Measurements from ENCODE around the gene ISM2. TPM values are rescaled to one million over a fixed set of nuclear protein-coding genes. Genes with fewer than 3 reads are reported as not detected.
A peak's percentile ranks its signal among the peaks of the same experiment; 100 is the strongest.

Gene ISM2
- total RNA-seq, 1 donor from 2014 or later, result not detected

GRCh38 chr14:77455966-77456640 is 42.5 kb downstream of the ISM2 start:
- intact Hi-C loops (cut with DNase I), result loop anchor here (2.0 to 5.0 kb wide), 5 partner anchors 96 to 644 kb away; partner anchors contain the start of genes ADCK1, ANGEL1, CIPC and SPTLC2
- H3K9me3 ChIP-seq, result no peaks in the 10 kb centered on the region
- DNase-seq (ENCODE audit: low spot score in 2 of 2), result no peak
- peak overlapping the region in 1 of 2 donors; percentile 92 for H3K4me3 ChIP-seq
- no peak overlapping the region for H3K27ac ChIP-seq
- peaks cover 13 to 35% of the 10 kb centered on the region in 2 donors for H3K36me3 ChIP-seq
- no peaks in the 10 kb centered on the region for H3K27me3 ChIP-seq
- TF ChIP-seq, protein P1, sequence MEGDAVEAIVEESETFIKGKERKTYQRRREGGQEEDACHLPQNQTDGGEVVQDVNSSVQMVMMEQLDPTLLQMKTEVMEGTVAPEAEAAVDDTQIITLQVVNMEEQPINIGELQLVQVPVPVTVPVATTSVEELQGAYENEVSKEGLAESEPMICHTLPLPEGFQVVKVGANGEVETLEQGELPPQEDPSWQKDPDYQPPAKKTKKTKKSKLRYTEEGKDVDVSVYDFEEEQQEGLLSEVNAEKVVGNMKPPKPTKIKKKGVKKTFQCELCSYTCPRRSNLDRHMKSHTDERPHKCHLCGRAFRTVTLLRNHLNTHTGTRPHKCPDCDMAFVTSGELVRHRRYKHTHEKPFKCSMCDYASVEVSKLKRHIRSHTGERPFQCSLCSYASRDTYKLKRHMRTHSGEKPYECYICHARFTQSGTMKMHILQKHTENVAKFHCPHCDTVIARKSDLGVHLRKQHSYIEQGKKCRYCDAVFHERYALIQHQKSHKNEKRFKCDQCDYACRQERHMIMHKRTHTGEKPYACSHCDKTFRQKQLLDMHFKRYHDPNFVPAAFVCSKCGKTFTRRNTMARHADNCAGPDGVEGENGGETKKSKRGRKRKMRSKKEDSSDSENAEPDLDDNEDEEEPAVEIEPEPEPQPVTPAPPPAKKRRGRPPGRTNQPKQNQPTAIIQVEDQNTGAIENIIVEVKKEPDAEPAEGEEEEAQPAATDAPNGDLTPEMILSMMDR (IDR thresholded peaks at IDR 0.05), result no peak
- H3K4me1 ChIP-seq, result peaks cover 5 to 23% of the 10 kb centered on the region in 2 donors

DNA sequence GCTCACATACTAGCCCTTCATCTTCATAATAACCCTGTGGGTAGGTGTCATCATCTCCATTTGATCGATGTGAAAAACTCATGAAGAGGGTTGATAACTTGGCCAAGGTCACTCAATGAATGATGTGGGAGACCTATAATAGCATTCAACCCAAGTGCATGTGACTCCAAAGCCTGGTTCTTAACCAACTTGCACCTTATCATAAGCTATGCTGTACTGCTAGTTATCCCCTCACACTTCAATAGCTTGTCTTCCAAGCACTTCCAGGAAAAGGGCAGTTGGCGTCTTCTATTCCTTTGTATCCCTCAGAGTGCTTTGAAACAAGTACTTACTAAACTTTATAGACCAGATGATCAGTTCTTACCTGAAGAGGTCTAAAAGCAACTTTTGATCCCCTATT is 56.4 kb downstream of the ISM2 start:
- Histone ChIP-seq H3K27ac (no peak overlapping the region), H3K4me1 (no peaks in the 10 kb centered on the region), H3K36me3 (peaks cover 47 to 81% of the 10 kb centered on the region in 2 donors), H3K4me3 (no peak overlapping the region), H3K27me3 (no peaks in the 10 kb centered on the region), H3K9me3 (no peaks in the 10 kb centered on the region)
- intact Hi-C loops (cut with DNase I), result no loop called here
- TF ChIP-seq, protein P1 (IDR thresholded peaks at IDR 0.05), result no peak
- no peak for DNase-seq (ENCODE audit: low spot score in 2 of 2)

DNA sequence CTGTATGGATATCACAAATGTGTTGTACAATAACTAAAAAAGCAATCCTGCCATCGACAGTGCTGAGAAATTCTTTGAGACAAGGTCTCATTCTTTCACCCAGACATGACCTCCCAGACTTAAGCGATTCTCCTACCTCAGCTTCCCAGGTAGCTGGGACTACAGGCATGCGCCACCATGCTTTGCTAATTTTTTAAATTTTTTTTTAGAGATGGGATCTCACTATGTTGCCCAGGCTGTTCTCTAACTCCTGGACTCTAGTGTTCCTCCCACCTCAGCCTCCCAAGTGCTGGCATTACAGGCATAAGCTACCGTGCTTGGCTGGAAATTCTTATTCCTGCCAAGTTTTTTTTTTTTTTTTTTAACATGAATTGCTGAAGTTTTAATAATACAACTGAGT is 58.8 kb downstream of the ISM2 start:
- Histone ChIP-seq H3K4me3 (no peak overlapping the region), H3K4me1 (no peaks in the 10 kb centered on the region), H3K27me3 (no peaks in the 10 kb centered on the region), H3K27ac (no peak overlapping the region), H3K36me3 (peaks cover 49 to 85% of the 10 kb centered on the region in 2 donors), H3K9me3 (no peaks in the 10 kb centered on the region)
- DNase-seq (ENCODE audit: low spot score in 2 of 2), result no peak
- intact Hi-C loops (cut with DNase I), result no loop called here
- TF ChIP-seq, protein P1 (IDR thresholded peaks at IDR 0.05), result no peak

GRCh38 chr14:77438596-77438995 is 60.0 kb downstream of the ISM2 start:
- no peaks in the 10 kb centered on the region for H3K9me3 ChIP-seq
- no peaks in the 10 kb centered on the region for H3K4me1 ChIP-seq
- intact Hi-C loops (cut with DNase I), result no loop called here
- no peak overlapping the region for H3K4me3 ChIP-seq
- TF ChIP-seq, protein P1 (IDR thresholded peaks at IDR 0.05), result no peak
- no peak overlapping the region for H3K27ac ChIP-seq
- DNase-seq (ENCODE audit: low spot score in 2 of 2), result no peak
- peaks cover 55 to 88% of the 10 kb centered on the region in 2 donors for H3K36me3 ChIP-seq
- no peaks in the 10 kb centered on the region for H3K27me3 ChIP-seq

DNA sequence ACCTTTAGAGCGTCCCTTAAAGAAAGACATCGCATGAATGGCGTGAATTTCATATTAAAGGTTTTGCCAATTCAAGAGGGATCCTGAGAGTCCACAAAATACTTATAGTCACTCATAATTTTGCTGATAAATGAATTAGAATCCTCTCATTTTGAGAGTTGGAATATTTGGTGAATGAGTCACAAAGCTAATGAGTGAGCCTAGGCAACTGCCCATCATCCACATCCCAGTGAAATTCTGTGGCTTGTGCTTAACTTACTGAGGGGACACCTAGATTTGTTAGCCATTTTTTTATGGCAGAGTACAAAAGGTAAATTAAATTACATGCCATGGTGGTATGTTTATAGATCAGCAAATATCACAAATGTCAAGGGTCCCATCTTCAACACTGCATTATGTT is 62.6 kb downstream of the ISM2 start:
- Histone ChIP-seq H3K4me3 (no peak overlapping the region), H3K27ac (no peak overlapping the region), H3K27me3 (no peaks in the 10 kb centered on the region), H3K36me3 (peaks cover 45 to 88% of the 10 kb centered on the region in 2 donors), H3K9me3 (no peaks in the 10 kb centered on the region), H3K4me1 (no peaks in the 10 kb centered on the region)
- intact Hi-C loops (cut with DNase I), result no loop called here
- TF ChIP-seq, protein P1 (IDR thresholded peaks at IDR 0.05), result no peak
- no peak for DNase-seq (ENCODE audit: low spot score in 2 of 2)

All from ascending aorta (tissue), 2 donors.